ENCODE data around the gene ITGB7.

GRCh38 chr12:53151039-53151438 lies 56.0 kb downstream of the ITGB7 start:
- TF ChIP-seq YY1 (IDR thresholded peaks at IDR 0.05; ENCODE audit: low read depth) (no peak), TAF1 (IDR thresholded peaks at IDR 0.05; ENCODE audit: low read depth) (no peak), EP300 (IDR thresholded peaks at IDR 0.05; ENCODE audit: borderline replicate concordance) (no peak), RAD21 (IDR thresholded peaks at IDR 0.05; ENCODE audit: low read depth) (no peak), REST (IDR thresholded peaks at IDR 0.05; ENCODE audit: low read depth) (no peak)
